Measurements from ENCODE around the gene SSH2. TPM values are rescaled to one million over a fixed set of nuclear protein-coding genes. Genes with fewer than 3 reads are reported as not detected.

SSH2 gene
- total and polyA plus RNA-seq, 2 donors (not counting 1 experiment from before 2014, with no cell fraction given): 51.5 to 183 TPM

GRCh38 chr17:29616300-29617048, 313.6 kb downstream of the SSH2 start:
- ChIA-PET CTCF (interaction anchor here (0.7 to 15.4 kb wide), 30 partner anchors 9 to 477 kb away, joined by 3 to 336 read pairs (median 6); partner anchors contain the start of genes ABHD15, ANKRD13B, GIT1 and TP53I13), POLR2A (interaction anchor here (0.7 to 1.6 kb wide), 6 partner anchors 43 to 314 kb away, joined by 3 to 12 read pairs (median 3); partner anchors contain the start of genes ABHD15 and SSH2)
- DNase-seq (peak; percentile 47), ATAC-seq (ENCODE audit: low read depth) (no peak)
- peaks cover 5% of the 10 kb centered on the region for H3K27me3 Mint-ChIP-seq
- Histone ChIP-seq H4K20me1 (ENCODE audit: control insufficient read depth, insufficient read depth, low read length, poor library complexity, severe bottlenecking) (peaks cover 41% of the 10 kb centered on the region), H3K4me2 (replicated peaks; ENCODE audit: low read depth, low read length, poor library complexity, severe bottlenecking) (peak overlapping the region; percentile 100), H3K27me3 (replicated peaks in 1 of 4; ENCODE audit: control extremely low read depth in 1 of 4, control insufficient read depth in 3 of 4, insufficient read depth in 4 of 4, low read length in 3 of 4) (peaks cover 0 to 40% (median 12%) of the 10 kb centered on the region in 4 experiments), H3K9ac (ENCODE audit: low read length) (peak overlapping the region; percentile 68), H2AFZ (ENCODE audit: insufficient read depth, low read depth, low read length, poor library complexity, severe bottlenecking) (peak overlapping the region; percentile 88), H3K79me2 (ENCODE audit: control insufficient read depth, insufficient read depth, low read length) (peaks cover 6% of the 10 kb centered on the region), H3K9me3 (ENCODE audit: control extremely low read depth in 1 of 3, control insufficient read depth in 2 of 3, insufficient read depth in 1 of 3, low read length in 2 of 3) (no peaks in the 10 kb centered on the region), H3K36me3 (replicated peaks in 1 of 2; ENCODE audit: control extremely low read depth in 1 of 2, control insufficient read depth in 1 of 2, extremely low read depth in 1 of 2, insufficient read depth in 2 of 2, low read length in 1 of 2) (no peaks in the 10 kb centered on the region), H3K27ac (ENCODE audit: low read length in 2 of 2) (no peak overlapping the region), H3K4me1 (ENCODE audit: control insufficient read depth in 2 of 2, insufficient read depth in 2 of 2, low read length in 2 of 2) (peaks cover 51 to 56% of the 10 kb centered on the region in 2 donors), H3K4me3 (ENCODE audit: control extremely low read depth in 1 of 5, extremely low read depth in 1 of 5, insufficient read depth in 1 of 5, low read depth in 2 of 5, low read length in 4 of 5) (peak overlapping the region; percentile 26 to 73 (median 50))
- H3K4me1 Mint-ChIP-seq: peaks cover 43% of the 10 kb centered on the region
- intact Hi-C loops (cut with micrococcal nuclease): loop anchor here (5.0 to 10.0 kb wide), 2 partner anchors 146 to 322 kb away; partner anchors contain the start of gene NUFIP2
- H3K4me3 Mint-ChIP-seq: peak overlapping the region; percentile 90
- 15% methylated on average over 28 of the region's 32 CpGs for WGBS (ENCODE audit: insufficient coverage)
- TF ChIP-seq EZH2 (IDR thresholded peaks at IDR 0.05; ENCODE audit: borderline replicate concordance, insufficient read depth, low read depth, low read length, poor library complexity, severe bottlenecking) (no peak), CTCF (IDR thresholded peaks at IDR 0.05) (no peak)
- H3K9me3 Mint-ChIP-seq (ENCODE audit: insufficient read depth): no peaks in the 10 kb centered on the region
- no peak overlapping the region for H3K27ac Mint-ChIP-seq

Data from B cell (primary cell).